Progenitor cell of endocrine pancreas (in vitro differentiated cells): ENCODE measurements around the gene GSK3B. TPM values are rescaled to one million over a fixed set of nuclear protein-coding genes. Genes with fewer than 3 reads are reported as not detected.

Experiments
- DNase-seq: peaks from one replicate; pipeline ENCODE4 v3.0.0; 2021; ENCODE audit warnings: low spot score; ENCODE audit not compliant: unreplicated experiment
- H3K27ac Mint-ChIP-seq: 2 replicates; pipeline ENCODE4 v1.8.0; 2021; ENCODE audit warnings: mild to moderate bottlenecking, moderate library complexity, mixed read lengths
- H3K27me3 Mint-ChIP-seq: 2 replicates; pipeline ENCODE4 v1.8.0; 2021; ENCODE audit warnings: mixed read lengths
- H3K36me3 Mint-ChIP-seq: 2 replicates; pipeline ENCODE4 v1.8.0; 2022; ENCODE audit warnings: mixed read lengths; ENCODE audit not compliant: insufficient read depth
- H3K4me1 Mint-ChIP-seq: 2 replicates; pipeline ENCODE4 v1.8.0; 2021; ENCODE audit warnings: low read depth, mixed read lengths
- H3K4me3 Mint-ChIP-seq: 2 replicates; pipeline ENCODE4 v1.8.0; 2021; ENCODE audit warnings: low read depth, mild to moderate bottlenecking, moderate library complexity, mixed read lengths
- H3K9me3 Mint-ChIP-seq: 2 replicates; pipeline ENCODE4 v1.8.0; 2021; ENCODE audit warnings: low read depth, mixed read lengths
- CTCF ChIP-seq: fragments of 200-600 bp; sonication (generic); IDR thresholded peaks from one replicate; pipeline ENCODE4 v1.5.0; 2021; ENCODE audit warnings: antibody characterized with exemption, mild to moderate bottlenecking; ENCODE audit not compliant: unreplicated experiment
- total RNA-seq: library from RNA; stranded (reverse); gene quantifications from 2 replicates; pipeline ENCODE4 v1.2.1, GENCODE V29; 2021

Gene GSK3B
- total RNA-seq, 1 donor from 2014 or later = 80.0 TPM

GRCh38 chr3:119774444-119774843 lies 319.8 kb downstream of the GSK3B start:
- Mint-ChIP-seq H3K9me3 (peaks cover 12% of the 10 kb centered on the region), H3K4me1 (no peaks in the 10 kb centered on the region), H3K4me3 (no peak overlapping the region), H3K27ac (no peak overlapping the region), H3K36me3 (peaks cover 6% of the 10 kb centered on the region), H3K27me3 (no peaks in the 10 kb centered on the region)
- TF ChIP-seq CTCF = no peak
- DNase-seq = no peak

Other genes starting within 250 kb of the GSK3B start
- 0.41 and 0.89 TPM in 2 replicates for gene GPR156, start 190.8 kb upstream of the GSK3B start, total RNA-seq